ENCODE data around the gene CDC6. TPM values are rescaled to one million over a fixed set of nuclear protein-coding genes. Genes with fewer than 3 reads are reported as not detected.

Gene CDC6
- total RNA-seq, 4 donors from 2014 or later: 0.27 to 0.75 (median 0.66) TPM; not detected in 1

- H3K36me3 ChIP-seq: no peaks in the 10 kb centered on the region
- in situ Hi-C loops (cut with MboI; ENCODE audit: low sequenced_read_pairs in 4 of 4): no loop called here
- intact Hi-C loops (cut with DNase I; ENCODE audit: low total_unique reads): loop anchor here (10.0 kb wide), 1 partner anchor 1151 kb away; the partner anchor contains the start of gene CACNB1
- peak overlapping the region; percentile 70 to 81 (median 76) for H3K4me3 ChIP-seq
- no peaks in the 10 kb centered on the region for H3K9me3 ChIP-seq
- H3K27ac ChIP-seq: peak overlapping the region; percentile 95 to 100 (median 98)
- no peak for TF ChIP-seq POLR2A (IDR thresholded peaks at IDR 0.05)
- TF ChIP-seq CTCF (IDR thresholded peaks at IDR 0.05 in 4 of 5, conservative IDR thresholded peaks at IDR 0.05 in 1 of 5): no peak
- no peaks in the 10 kb centered on the region for H3K27me3 ChIP-seq
- no peak for DNase-seq
- ATAC-seq: no peak
- peaks cover 84 to 91% of the 10 kb centered on the region in 2 donors for H3K4me1 ChIP-seq
These were observed 58.5 kb downstream of the CDC6 start for GRCh38 chr17:40345994-40346764.

- ATAC-seq (peak; percentile 16 to 24), DNase-seq (peak in 1 of 2 donors; percentile 46)
- TF ChIP-seq POLR2A (IDR thresholded peaks at IDR 0.05): no peak
- no peak for TF ChIP-seq CTCF (IDR thresholded peaks at IDR 0.05 in 4 of 5, conservative IDR thresholded peaks at IDR 0.05 in 1 of 5)
- intact Hi-C loops (cut with DNase I; ENCODE audit: low total_unique reads): loop anchor here (10.0 kb wide), 1 partner anchor 1152 kb away; the partner anchor contains the start of gene CACNB1
- H3K4me3 ChIP-seq: peak overlapping the region in 2 of 4 donors; percentile 6 to 70
- H3K27me3 ChIP-seq: no peaks in the 10 kb centered on the region
- peak overlapping the region; percentile 95 to 100 (median 98) for H3K27ac ChIP-seq
- in situ Hi-C loops (cut with MboI; ENCODE audit: low sequenced_read_pairs in 4 of 4): no loop called here
- H3K36me3 ChIP-seq: peaks cover 0 to 2% of the 10 kb centered on the region in 2 donors
- no peaks in the 10 kb centered on the region for H3K9me3 ChIP-seq
- peaks cover 84 to 97% of the 10 kb centered on the region in 2 donors for H3K4me1 ChIP-seq
These were observed 59.1 kb downstream of the CDC6 start for GRCh38 chr17:40346765-40347158.

DNA sequence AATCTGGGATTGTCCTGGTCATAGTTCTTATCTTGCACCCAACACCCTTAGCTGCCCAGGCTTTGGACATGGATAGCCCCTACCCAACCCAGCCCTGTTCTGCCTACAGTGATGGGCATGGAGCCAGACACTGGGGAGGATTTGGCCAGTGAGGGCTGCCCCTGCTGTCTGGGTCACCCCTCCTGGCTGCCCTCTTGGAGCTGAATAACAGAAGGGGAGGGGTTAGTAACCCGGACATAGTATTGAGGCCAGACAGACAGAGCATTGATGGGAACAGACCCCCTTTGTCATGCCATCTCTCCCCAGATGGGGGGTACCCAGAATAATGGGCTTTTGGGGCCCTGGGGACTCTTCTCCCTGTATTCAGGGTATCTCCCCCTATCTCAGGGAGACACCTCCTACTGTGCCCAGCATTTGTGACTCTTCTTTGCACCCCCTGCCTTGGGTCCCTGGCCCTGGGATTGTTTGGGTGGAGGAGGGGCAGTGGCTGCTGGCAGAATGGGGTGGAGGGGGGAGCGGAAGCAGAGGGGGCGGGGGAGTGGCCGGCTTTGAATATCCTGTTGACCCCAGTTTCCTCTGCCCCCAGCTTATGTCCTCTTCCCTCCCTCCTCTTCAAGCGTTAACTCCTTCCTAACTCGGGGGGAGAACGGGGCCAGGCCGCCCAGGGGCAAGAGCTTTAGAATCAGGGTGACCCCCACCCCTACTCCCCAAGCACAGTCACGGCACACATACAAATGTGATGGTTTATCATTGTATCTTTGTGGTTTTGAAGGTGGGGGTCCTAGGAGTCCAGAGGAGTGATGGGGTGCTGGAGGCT is 59.8 kb downstream of the CDC6 start:
- peak overlapping the region in 3 of 4 donors; percentile 4 to 27 (median 6) for H3K4me3 ChIP-seq
- H3K36me3 ChIP-seq: peaks cover 0 to 10% of the 10 kb centered on the region in 2 donors
- intact Hi-C loops (cut with DNase I; ENCODE audit: low total_unique reads) (loop anchor here (10.0 kb wide), 1 partner anchor 1153 kb away; the partner anchor contains the start of gene CACNB1), in situ Hi-C loops (cut with MboI; ENCODE audit: low sequenced_read_pairs in 4 of 4) (no loop called here)
- H3K4me1 ChIP-seq: peaks cover 84 to 92% of the 10 kb centered on the region in 2 donors
- H3K9me3 ChIP-seq: no peaks in the 10 kb centered on the region
- H3K27ac ChIP-seq: peak overlapping the region; percentile 95 to 100 (median 98)
- TF ChIP-seq POLR2A (IDR thresholded peaks at IDR 0.05) (no peak), CTCF (IDR thresholded peaks at IDR 0.05 in 4 of 5, conservative IDR thresholded peaks at IDR 0.05 in 1 of 5) (no peak)
- DNase-seq: peak in 1 of 2 donors; percentile 30
- no peaks in the 10 kb centered on the region for H3K27me3 ChIP-seq
- no peak for ATAC-seq

DNA sequence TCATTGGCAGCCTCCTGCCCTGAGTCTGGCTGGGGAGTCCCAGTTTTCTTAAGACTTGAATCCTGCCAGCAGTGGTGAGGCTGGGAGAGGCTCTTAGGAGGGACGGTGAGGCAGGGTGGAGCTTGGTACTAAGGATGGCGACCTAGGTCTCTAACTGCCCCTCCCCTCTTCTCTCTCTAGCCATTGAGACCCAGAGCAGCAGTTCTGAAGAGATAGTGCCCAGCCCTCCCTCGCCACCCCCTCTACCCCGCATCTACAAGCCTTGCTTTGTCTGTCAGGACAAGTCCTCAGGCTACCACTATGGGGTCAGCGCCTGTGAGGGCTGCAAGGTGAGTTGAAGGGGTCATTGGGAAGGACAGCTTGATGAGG is 60.4 kb downstream of the CDC6 start:
- Histone ChIP-seq H3K27me3 (no peaks in the 10 kb centered on the region), H3K9me3 (no peaks in the 10 kb centered on the region), H3K36me3 (peaks cover 0 to 14% of the 10 kb centered on the region in 2 donors), H3K4me1 (peaks cover 78 to 88% of the 10 kb centered on the region in 2 donors), H3K4me3 (peak overlapping the region in 2 of 4 donors; percentile 4 to 27), H3K27ac (peak overlapping the region; percentile 95 to 100 (median 98))
- intact Hi-C loops (cut with DNase I; ENCODE audit: low total_unique reads): loop anchor here (10.0 kb wide), 1 partner anchor 1153 kb away; the partner anchor contains the start of gene CACNB1
- DNase-seq (no peak), ATAC-seq (no peak)
- no peak for TF ChIP-seq POLR2A (IDR thresholded peaks at IDR 0.05)
- TF ChIP-seq CTCF (IDR thresholded peaks at IDR 0.05 in 4 of 5, conservative IDR thresholded peaks at IDR 0.05 in 1 of 5): no peak
- in situ Hi-C loops (cut with MboI; ENCODE audit: low sequenced_read_pairs in 4 of 4): no loop called here

Data from gastrocnemius medialis (tissue), 4 donors.